H9 (cell line): ENCODE results near the gene SLC12A3. TPM values are rescaled to one million over a fixed set of nuclear protein-coding genes. Genes with fewer than 3 reads are reported as not detected.

Source experiments
- DNase-seq: peaks from one replicate; pipeline ENCODE4 v3.0.0-alpha.2; 2017
- H2AFZ ChIP-seq: one replicate; pipeline ENCODE4 v1.6.1; 2013; ENCODE audit warnings: mild to moderate bottlenecking, low read length, control low read depth, moderate library complexity
- H2AK5ac ChIP-seq: 2 replicates; pipeline ENCODE4 v1.6.1; 2013; ENCODE audit warnings: low read length, control low read depth, mixed read lengths; ENCODE audit not compliant: insufficient read length
- H2BK120ac ChIP-seq: one replicate; pipeline ENCODE4 v1.6.1; 2013; ENCODE audit warnings: low read depth, mild to moderate bottlenecking, low read length, control low read depth, inconsistent platforms; ENCODE audit not compliant: poor library complexity, severe bottlenecking
- H2BK12ac ChIP-seq: 2 replicates; pipeline ENCODE4 v1.6.1; 2013; ENCODE audit warnings: low read length, control low read depth, mixed read lengths, low read depth; ENCODE audit not compliant: insufficient read length
- H2BK15ac ChIP-seq: 2 replicates; pipeline ENCODE4 v1.6.1; 2013; ENCODE audit warnings: low read depth, low read length, control low read depth
- H2BK20ac ChIP-seq: one replicate; pipeline ENCODE4 v1.6.1; 2013; ENCODE audit warnings: low read depth, mild to moderate bottlenecking, low read length, control low read depth, inconsistent platforms; ENCODE audit not compliant: poor library complexity, severe bottlenecking
- H2BK5ac ChIP-seq: 2 replicates; pipeline ENCODE4 v1.6.1; 2013; ENCODE audit warnings: low read length, control low read depth, mixed read lengths; ENCODE audit not compliant: insufficient read length
- H3K14ac ChIP-seq: 2 replicates; pipeline ENCODE4 v1.6.1; 2013; ENCODE audit warnings: low read length, control low read depth; ENCODE audit not compliant: insufficient read depth
- H3K18ac ChIP-seq: 2 replicates; pipeline ENCODE4 v1.6.1; 2013; ENCODE audit warnings: low read depth, mild to moderate bottlenecking, mixed read lengths, low read length, control low read depth; ENCODE audit not compliant: insufficient read length
- H3K23ac ChIP-seq: 2 replicates; pipeline ENCODE4 v1.6.1; 2013; ENCODE audit warnings: low read length, control low read depth, mixed read lengths, low read depth; ENCODE audit not compliant: insufficient read length
- H3K23me2 ChIP-seq: 2 replicates; pipeline ENCODE4 v1.6.1; 2013; ENCODE audit warnings: low read depth, mild to moderate bottlenecking, mixed read lengths, low read length, control low read depth; ENCODE audit not compliant: insufficient read length, poor library complexity, severe bottlenecking
- H3K27ac ChIP-seq: 2 replicates; pipeline ENCODE4 v1.5.1; 2013; ENCODE audit warnings: low read length, control low read depth, mixed read lengths, low read depth; ENCODE audit not compliant: insufficient read length
- H3K27me3 ChIP-seq: 2 replicates; pipeline ENCODE4 v1.6.1; 2013; ENCODE audit warnings: low read length, control low read depth, inconsistent platforms; ENCODE audit not compliant: insufficient read depth
- H3K4ac ChIP-seq: 2 replicates; pipeline ENCODE4 v1.6.1; 2013; ENCODE audit warnings: low read depth, mild to moderate bottlenecking, control low read depth, inconsistent platforms, low read length, moderate library complexity
- H3K4me1 ChIP-seq: 2 replicates; pipeline ENCODE4 v1.6.1; 2013; ENCODE audit warnings: low read length, control low read depth, inconsistent platforms; ENCODE audit not compliant: insufficient read depth
- H3K4me2 ChIP-seq: 2 replicates; pipeline ENCODE4 v1.6.1; 2013; ENCODE audit warnings: low read length, control low read depth, mixed read lengths; ENCODE audit not compliant: insufficient read length, insufficient read depth
- H3K56ac ChIP-seq: 2 replicates; pipeline ENCODE4 v1.6.1; 2013; ENCODE audit warnings: low read depth, mild to moderate bottlenecking, mixed read lengths, low read length, control low read depth; ENCODE audit not compliant: insufficient read length
- H3K79me1 ChIP-seq: 2 replicates; pipeline ENCODE4 v1.6.1; 2013; ENCODE audit warnings: low read depth, mild to moderate bottlenecking, moderate library complexity, low read length, control low read depth, inconsistent platforms; ENCODE audit not compliant: insufficient read depth, poor library complexity, severe bottlenecking
- H3K79me2 ChIP-seq: 2 replicates; pipeline ENCODE4 v1.6.1; 2013; ENCODE audit warnings: low read length, control low read depth, inconsistent platforms; ENCODE audit not compliant: insufficient read depth
- H3K9ac ChIP-seq: 2 replicates; pipeline ENCODE4 v1.6.1; 2013; ENCODE audit warnings: low read length, control low read depth, mixed read lengths; ENCODE audit not compliant: insufficient read length; ENCODE audit errors: extremely low read depth
- H3K9me3 ChIP-seq: one replicate; pipeline ENCODE4 v1.6.1; 2013; ENCODE audit warnings: low read depth, low read length, inconsistent platforms; ENCODE audit not compliant: control insufficient read depth
- H3T11ph ChIP-seq: one replicate; pipeline ENCODE4 v1.6.1; 2013; ENCODE audit warnings: mild to moderate bottlenecking, low read length, control low read depth, inconsistent platforms
- H4K20me1 ChIP-seq: one replicate; pipeline ENCODE4 v1.6.1; 2013; ENCODE audit not compliant: control insufficient read depth, insufficient read length, insufficient read depth
- H4K5ac ChIP-seq: 2 replicates; pipeline ENCODE4 v1.6.1; 2013; ENCODE audit warnings: low read depth, mild to moderate bottlenecking, mixed read lengths, low read length, control low read depth; ENCODE audit not compliant: insufficient read length
- H4K8ac ChIP-seq: replicated peaks from 2 replicates; pipeline ENCODE4 v1.6.1; 2013; ENCODE audit warnings: low read length, control low read depth, mixed read lengths, low read depth; ENCODE audit not compliant: insufficient read length
- H4K91ac ChIP-seq: 2 replicates; pipeline ENCODE4 v1.6.1; 2013; ENCODE audit warnings: low read depth, mild to moderate bottlenecking, moderate library complexity, mixed read lengths, low read length, control low read depth; ENCODE audit not compliant: insufficient read length
- H3K27ac Mint-ChIP-seq, 3 experiments: 2 replicates in 2 of 3; 3 replicates in 1 of 3; pipeline ENCODE4 v1.8.0; 2020 to 2021; ENCODE audit warnings: mixed read lengths in 3 of 3, mild to moderate bottlenecking in 1 of 3, moderate library complexity in 1 of 3
- H3K27me3 Mint-ChIP-seq: 2 replicates; pipeline ENCODE4 v1.8.0; 2021; ENCODE audit warnings: low read depth, mild to moderate bottlenecking, moderate library complexity, mixed read lengths
- H3K36me3 Mint-ChIP-seq, 3 experiments: 2 replicates in 2 of 3; 3 replicates in 1 of 3; pipeline ENCODE4 v1.8.0; 2020 to 2021; ENCODE audit warnings: low read depth in 3 of 3, mixed read lengths in 3 of 3; ENCODE audit not compliant: insufficient read depth in 1 of 3
- H3K4me1 Mint-ChIP-seq, 2 experiments: 2 replicates each; pipeline ENCODE4 v1.8.0; 2020; ENCODE audit warnings: mixed read lengths in 2 of 2
- H3K4me3 Mint-ChIP-seq, 2 experiments: 2 replicates in 1 of 2; 3 replicates in 1 of 2; pipeline ENCODE4 v1.8.0; 2020 to 2021; ENCODE audit warnings: mild to moderate bottlenecking in 2 of 2, mixed read lengths in 2 of 2, moderate library complexity in 1 of 2
- H3K9me3 Mint-ChIP-seq, 2 experiments: 2 replicates in 1 of 2; 3 replicates in 1 of 2; pipeline ENCODE4 v1.8.0; 2020; ENCODE audit warnings: mild to moderate bottlenecking in 2 of 2, mixed read lengths in 2 of 2, moderate library complexity in 1 of 2
- CTCF ChIP-seq: fragments of 200-600 bp; sonication (generic); conservative IDR thresholded peaks from 3 replicates; pipeline ENCODE4 v1.8.0; 2021; ENCODE audit warnings: antibody characterized with exemption, mild to moderate bottlenecking
- WGBS: extraction: QIAGEN DNeasy Blood & Tissue Kit; methylation state at CpG from one replicate; pipeline ENCODE4 v1.1.7; 2013; ENCODE audit warnings: missing lambda C conversion rate, low lambda C conversion rate, mixed read lengths; ENCODE audit not compliant: insufficient read length; ENCODE audit errors: extremely low coverage; 5-methylcytosine and 5-hydroxymethylcytosine counted together
- total RNA-seq: library from RNA; stranded (reverse); gene quantifications from 2 replicates; pipeline ENCODE4 v1.2.1, GENCODE V29; 2021

The SLC12A3 gene
- total RNA-seq, 1 experiment from 2014 or later, result not detected

DNA sequence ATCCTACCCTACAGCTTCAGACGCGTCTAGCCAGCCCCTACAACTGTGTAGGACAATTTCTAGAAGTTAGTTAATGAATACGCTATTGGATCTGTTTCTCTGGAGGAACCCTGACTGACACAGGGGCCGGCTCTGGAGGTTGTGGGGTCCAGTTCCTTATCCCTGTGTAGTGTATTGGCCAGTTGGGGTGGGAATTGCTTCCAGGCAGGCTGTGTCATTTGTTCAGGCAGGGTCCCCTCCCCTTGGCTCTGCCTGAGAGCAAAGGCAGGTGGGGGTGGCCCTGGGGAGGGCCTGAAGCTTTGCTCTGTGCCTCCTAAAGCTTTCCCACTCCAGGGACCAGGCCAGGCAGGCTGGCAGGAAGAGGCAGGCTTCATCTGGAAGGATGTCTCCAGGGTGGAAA, 85.0 kb downstream of the SLC12A3 start:
- no peaks in the 10 kb centered on the region for H3K23me2 ChIP-seq
- no peak overlapping the region for H2BK20ac ChIP-seq
- no peak overlapping the region for H2AK5ac ChIP-seq
- no CpG with 5 or more reads among the region's 4 CpGs for WGBS
- H3K27ac ChIP-seq, result no peak overlapping the region
- H3K9ac ChIP-seq, result no peak overlapping the region
- no peak overlapping the region for H3K23ac ChIP-seq
- H3K4me1 Mint-ChIP-seq, result peaks cover 8 to 11% of the 10 kb centered on the region in 2 experiments
- H2BK12ac ChIP-seq, result no peak overlapping the region
- no peak overlapping the region for H3K18ac ChIP-seq
- H2BK15ac ChIP-seq, result no peak overlapping the region
- H3K79me2 ChIP-seq, result no peaks in the 10 kb centered on the region
- H3K79me1 ChIP-seq, result no peaks in the 10 kb centered on the region
- H2AFZ ChIP-seq, result no peak overlapping the region
- no peak overlapping the region for H3K4me3 Mint-ChIP-seq
- no peak overlapping the region for H3K56ac ChIP-seq
- H4K8ac ChIP-seq, result no peak overlapping the region
- no peak overlapping the region for H3K14ac ChIP-seq
- H3K36me3 Mint-ChIP-seq, result peaks cover 0 to 3% (median under 1%) of the 10 kb centered on the region in 3 experiments; a peak in 3 of 7 replicates
- no peak overlapping the region for H4K91ac ChIP-seq
- H2BK5ac ChIP-seq, result no peak overlapping the region
- H3K4me1 ChIP-seq, result no peaks in the 10 kb centered on the region; the same call in 1 of the 2 replicates
- 0 out of 5 replicates have a peak, but pooled peaks cover 0 to under 1% of the 10 kb centered on the region in 2 experiments for H3K9me3 Mint-ChIP-seq
- H3K4me2 ChIP-seq, result no peak overlapping the region
- H3K27me3 ChIP-seq, result no peaks in the 10 kb centered on the region
- TF ChIP-seq CTCF, result no peak
- no peaks in the 10 kb centered on the region for H3K27me3 Mint-ChIP-seq
- H2BK120ac ChIP-seq, result no peak overlapping the region
- no peak for DNase-seq
- H3K4ac ChIP-seq, result no peak overlapping the region
- H3K9me3 ChIP-seq, result no peaks in the 10 kb centered on the region
- H4K5ac ChIP-seq, result no peak overlapping the region
- H4K20me1 ChIP-seq, result no peaks in the 10 kb centered on the region
- no peak overlapping the region for H3T11ph ChIP-seq
- no peak overlapping the region; a peak in 1 of 7 replicates for H3K27ac Mint-ChIP-seq
